Nephron progenitor cell (in vitro differentiated cells): ENCODE results near the gene PDXK.
A peak's percentile ranks its signal among the peaks of the same experiment; 100 is the strongest.
"Not testable (repeated sequence)": the region's sequence is repeated elsewhere in the genome, so short reads cannot be mapped to it uniquely, and the experiment has no call there.

Experiments used
- DNase-seq: peaks from one replicate; pipeline ENCODE4 v3.0.0; 2021
- H3K27ac Mint-ChIP-seq: 2 replicates; pipeline ENCODE4 v1.8.0; 2021; ENCODE audit warnings: mild to moderate bottlenecking, moderate library complexity, mixed read lengths
- H3K27me3 Mint-ChIP-seq: 2 replicates; pipeline ENCODE4 v1.8.0; 2021; ENCODE audit warnings: mild to moderate bottlenecking, low read depth, mixed read lengths; ENCODE audit not compliant: poor library complexity
- H3K36me3 Mint-ChIP-seq: 2 replicates; pipeline ENCODE4 v1.8.0; 2021; ENCODE audit warnings: low read depth, mixed read lengths
- H3K4me1 Mint-ChIP-seq: 2 replicates; pipeline ENCODE4 v1.8.0; 2021; ENCODE audit warnings: mixed read lengths
- H3K4me3 Mint-ChIP-seq: 2 replicates; pipeline ENCODE4 v1.8.0; 2021; ENCODE audit warnings: mild to moderate bottlenecking, moderate library complexity, mixed read lengths
- H3K9me3 Mint-ChIP-seq: 2 replicates; pipeline ENCODE4 v1.8.0; 2021; ENCODE audit warnings: mild to moderate bottlenecking, moderate library complexity, mixed read lengths
- TF ChIP-seq, protein P1 (sequence below): fragments of 200-600 bp; sonication (generic); IDR thresholded peaks from 2 replicates; pipeline ENCODE4 v1.5.0; 2021; ENCODE audit warnings: antibody characterized with exemption

PDXK gene

DNA sequence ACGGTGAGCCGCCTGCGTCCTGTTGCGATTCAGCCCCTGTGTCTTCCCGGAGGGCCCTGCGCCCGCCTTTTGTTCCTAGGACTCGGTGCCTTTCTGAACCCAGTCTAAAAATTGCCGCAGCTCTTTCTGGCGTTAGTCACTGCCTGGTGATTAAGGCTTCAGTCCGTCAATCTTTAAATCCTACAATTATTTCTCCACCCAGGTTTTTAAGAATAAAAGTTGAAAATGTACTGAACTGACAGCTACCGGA is 16.2 kb upstream of the PDXK start:
- Mint-ChIP-seq H3K36me3 (peaks cover 4% of the 10 kb centered on the region), H3K27ac (peak overlapping the region; percentile 69), H3K4me1 (peaks cover 46% of the 10 kb centered on the region), H3K4me3 (peak overlapping the region; percentile 21), H3K27me3 (peaks cover 8% of the 10 kb centered on the region), H3K9me3 (no peaks in the 10 kb centered on the region)
- no peak for DNase-seq
- TF ChIP-seq, protein P1, sequence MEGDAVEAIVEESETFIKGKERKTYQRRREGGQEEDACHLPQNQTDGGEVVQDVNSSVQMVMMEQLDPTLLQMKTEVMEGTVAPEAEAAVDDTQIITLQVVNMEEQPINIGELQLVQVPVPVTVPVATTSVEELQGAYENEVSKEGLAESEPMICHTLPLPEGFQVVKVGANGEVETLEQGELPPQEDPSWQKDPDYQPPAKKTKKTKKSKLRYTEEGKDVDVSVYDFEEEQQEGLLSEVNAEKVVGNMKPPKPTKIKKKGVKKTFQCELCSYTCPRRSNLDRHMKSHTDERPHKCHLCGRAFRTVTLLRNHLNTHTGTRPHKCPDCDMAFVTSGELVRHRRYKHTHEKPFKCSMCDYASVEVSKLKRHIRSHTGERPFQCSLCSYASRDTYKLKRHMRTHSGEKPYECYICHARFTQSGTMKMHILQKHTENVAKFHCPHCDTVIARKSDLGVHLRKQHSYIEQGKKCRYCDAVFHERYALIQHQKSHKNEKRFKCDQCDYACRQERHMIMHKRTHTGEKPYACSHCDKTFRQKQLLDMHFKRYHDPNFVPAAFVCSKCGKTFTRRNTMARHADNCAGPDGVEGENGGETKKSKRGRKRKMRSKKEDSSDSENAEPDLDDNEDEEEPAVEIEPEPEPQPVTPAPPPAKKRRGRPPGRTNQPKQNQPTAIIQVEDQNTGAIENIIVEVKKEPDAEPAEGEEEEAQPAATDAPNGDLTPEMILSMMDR: no peak

- Mint-ChIP-seq H3K4me3 (peak overlapping the region; percentile 21), H3K27ac (peak overlapping the region; percentile 96), H3K9me3 (no peaks in the 10 kb centered on the region), H3K4me1 (peaks cover 40% of the 10 kb centered on the region), H3K27me3 (peaks cover 8% of the 10 kb centered on the region), H3K36me3 (no peaks in the 10 kb centered on the region)
- TF ChIP-seq, protein P1: no peak
- no peak for DNase-seq
Measured at GRCh38 chr21:43703035-43703880, 15.7 kb upstream of the PDXK start.

- Mint-ChIP-seq H3K27me3 (peaks cover 23% of the 10 kb centered on the region), H3K9me3 (no peaks in the 10 kb centered on the region), H3K36me3 (no peaks in the 10 kb centered on the region), H3K4me1 (peaks cover 32% of the 10 kb centered on the region), H3K4me3 (no peak overlapping the region), H3K27ac (no peak overlapping the region)
- TF ChIP-seq, protein P1: no peak
- no peak for DNase-seq
Measured at GRCh38 chr21:43707462-43707861, 11.5 kb upstream of the PDXK start.

DNA sequence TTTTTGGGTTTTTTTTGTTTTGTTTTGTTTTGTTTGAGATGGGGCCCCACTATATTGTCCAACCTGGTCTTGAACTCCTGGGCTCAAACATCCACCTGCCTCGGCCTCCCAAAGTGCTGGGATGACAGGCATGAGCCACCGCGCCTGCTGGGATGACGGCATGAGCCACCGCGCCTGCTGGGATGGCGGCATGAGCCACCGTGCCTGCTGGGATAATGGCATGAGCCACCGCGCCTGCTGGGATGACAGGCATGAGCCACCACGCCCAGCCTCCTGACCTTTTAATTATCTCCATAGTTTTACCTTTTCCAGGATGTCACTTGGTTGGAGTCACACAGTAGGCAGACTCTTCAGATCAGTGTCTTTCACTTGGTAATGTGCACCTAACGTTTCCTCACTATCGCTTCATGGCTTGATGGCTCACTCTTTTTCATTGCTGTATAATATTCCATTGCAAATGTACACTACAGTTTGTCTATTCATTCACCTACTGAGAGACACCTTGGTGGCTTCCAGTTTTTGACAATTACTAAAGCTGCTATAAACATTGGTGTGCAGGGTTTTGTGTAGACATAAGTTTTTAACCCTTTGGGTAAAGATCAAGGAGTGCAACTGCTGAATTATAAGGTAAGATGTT is 10.1 kb upstream of the PDXK start:
- H3K27me3 Mint-ChIP-seq: peaks cover 26% of the 10 kb centered on the region
- H3K4me3 Mint-ChIP-seq: no peak overlapping the region
- TF ChIP-seq, protein P1: no peak
- no peaks in the 10 kb centered on the region for H3K9me3 Mint-ChIP-seq
- H3K36me3 Mint-ChIP-seq: no peaks in the 10 kb centered on the region
- no peak overlapping the region for H3K27ac Mint-ChIP-seq
- DNase-seq: no peak
- peaks cover 24% of the 10 kb centered on the region for H3K4me1 Mint-ChIP-seq

DNA sequence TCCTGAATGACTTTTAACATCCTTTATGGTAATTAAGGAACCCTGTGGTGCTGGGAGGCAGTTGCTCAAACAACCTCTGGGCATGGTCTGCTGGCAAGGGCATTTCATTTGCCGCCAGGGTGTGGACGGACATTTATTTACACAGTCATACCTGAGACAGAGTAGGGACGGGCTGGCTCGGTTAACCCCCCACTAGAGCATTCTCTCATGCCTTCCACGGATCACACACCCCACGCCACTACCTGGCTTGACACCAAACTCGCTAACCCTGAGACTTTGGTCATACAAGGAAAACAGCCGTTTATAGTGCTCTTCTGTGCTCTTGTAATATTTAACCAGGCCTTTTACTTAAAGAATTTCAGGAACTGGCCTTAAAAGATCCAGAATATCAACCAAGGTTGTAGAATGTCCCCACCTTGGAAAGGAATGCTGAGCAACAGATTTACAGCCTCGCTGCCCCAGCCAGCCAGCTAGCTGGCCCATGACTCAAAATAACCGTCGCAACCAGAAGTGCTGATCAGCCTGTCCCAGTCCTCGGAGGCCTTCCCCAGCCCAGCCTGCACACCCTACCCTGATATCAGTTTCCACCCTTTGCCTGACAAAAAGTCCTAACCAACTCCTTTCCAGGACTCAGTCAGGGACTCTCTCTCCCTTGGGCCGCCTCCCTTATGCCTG is 6.5 kb upstream of the PDXK start:
- Mint-ChIP-seq H3K27ac (peak overlapping the region; percentile 78), H3K36me3 (no peaks in the 10 kb centered on the region), H3K4me3 (peak overlapping the region; percentile 57), H3K9me3 (no peaks in the 10 kb centered on the region), H3K27me3 (peaks cover 40% of the 10 kb centered on the region), H3K4me1 (peaks cover 28% of the 10 kb centered on the region)
- no peak for DNase-seq
- TF ChIP-seq, protein P1: no peak

DNA sequence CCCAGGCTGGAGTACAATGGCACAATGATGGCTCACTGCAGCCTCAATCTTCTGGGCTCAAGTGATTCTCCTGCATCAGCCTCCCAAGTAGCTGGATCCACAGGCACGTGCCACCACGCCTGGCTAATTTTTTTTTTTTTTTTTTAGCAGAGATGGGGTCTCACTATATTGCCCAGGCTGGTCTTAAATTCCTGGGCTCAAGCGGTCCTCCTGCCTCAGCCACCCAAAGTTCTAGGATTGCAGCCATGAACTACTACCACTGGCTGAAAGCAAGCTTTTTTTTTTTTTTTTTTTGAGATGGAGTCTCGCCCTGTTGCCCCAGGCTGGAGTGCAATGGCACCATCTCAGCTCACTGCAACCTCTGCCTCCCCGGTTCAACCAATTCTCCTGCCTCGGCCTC is 5.8 kb upstream of the PDXK start:
- H3K27me3 Mint-ChIP-seq: peaks cover 41% of the 10 kb centered on the region
- H3K4me1 Mint-ChIP-seq: peaks cover 31% of the 10 kb centered on the region
- not testable (repeated sequence) for H3K4me3 Mint-ChIP-seq, H3K27ac Mint-ChIP-seq, DNase-seq, H3K9me3 Mint-ChIP-seq, H3K36me3 Mint-ChIP-seq
